H1 (cell line): ENCODE results near the gene ELFN1. TPM values are rescaled to one million over a fixed set of nuclear protein-coding genes. Genes with fewer than 3 reads are reported as not detected.

Experiments used
- CHD2 ChIP-seq: IDR thresholded peaks from 2 replicates; pipeline ENCODE4 v1.6.1; 2012; ENCODE audit warnings: low read length, improper control_type of control experiment
- POLR2AphosphoS5 ChIP-seq: IDR thresholded peaks from 2 replicates; pipeline ENCODE4 v1.6.1; 2011; ENCODE audit warnings: low read depth, low read length
- RAD21 ChIP-seq, 2 experiments: IDR thresholded peaks in 1 of 2; conservative IDR thresholded peaks in 1 of 2; 2 replicates each; pipeline ENCODE4 v1.6.1; 2011; ENCODE audit warnings: low read depth in 2 of 2, low read length in 2 of 2, improper control_type of control experiment in 1 of 2, inconsistent platforms in 1 of 2, mild to moderate bottlenecking in 1 of 2, moderate library complexity in 1 of 2
- RXRA ChIP-seq: IDR thresholded peaks from 2 replicates; pipeline ENCODE4 v1.6.1; 2011; ENCODE audit warnings: low read depth, mild to moderate bottlenecking, low read length, moderate library complexity; ENCODE audit not compliant: insufficient read depth
- polyA plus RNA-seq, 7 experiments: library from polyadenylated mRNA; depleted of rRNA in 3 of 7; stranded (reverse) in 5 of 7; unstranded in 2 of 7; fragments of >200 nt in 5 of 7; fragments of 200-250 nt in 2 of 7; gene quantifications; 1 replicate in 5 of 7; 2 replicates in 1 of 7; 4 replicates in 1 of 7; pipeline versions ENCODE4 v1.2.1 to v1.2.3, GENCODE V29; 2011 to 2013; ENCODE audit warnings: missing spikeins in 2 of 7, mixed read lengths in 2 of 7
- total RNA-seq: library from RNA; stranded (reverse); fragmentation: NEBNext Ultra II Directional; extraction: Animal tissue kit (Norgen Biotek cat#: 25700); gene quantifications from 2 replicates; pipeline ENCODE4 v1.2.1, GENCODE V29; 2021

Gene ELFN1
- total and polyA plus RNA-seq, 2 of the 8 experiments (the other 6 are each of a cell fraction or from before 2014, with no cell fraction given) = 2.0 to 4.5 TPM

DNA sequence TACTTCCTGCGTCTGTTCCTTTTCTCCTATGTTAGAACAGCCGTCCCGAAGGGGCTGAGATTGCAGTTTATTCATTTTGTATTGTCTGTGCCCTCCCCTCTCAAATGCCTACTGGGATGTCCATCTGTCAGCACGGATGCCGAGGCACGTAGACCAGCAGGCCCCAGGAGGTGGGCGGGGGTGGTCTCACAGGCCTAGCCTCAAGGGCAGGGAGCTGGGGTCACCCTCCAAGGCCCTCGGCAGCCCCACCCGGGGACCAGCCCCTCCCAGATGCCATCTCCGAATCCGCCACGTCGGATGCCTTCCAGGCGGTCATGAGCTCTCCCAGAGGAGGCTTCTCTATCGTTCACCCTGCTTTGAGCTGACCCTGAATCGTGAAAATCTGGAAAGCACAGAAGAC lies 59.7 kb downstream of the ELFN1 start (continued):
- TF ChIP-seq RXRA = no peak
- TF ChIP-seq CHD2 = no peak
- TF ChIP-seq RAD21 (IDR thresholded peaks at IDR 0.05 in 1 of 2, conservative IDR thresholded peaks at IDR 0.05 in 1 of 2; ENCODE audit: low read depth in 2 of 2, low read length in 2 of 2) = no peak
- TF ChIP-seq POLR2AphosphoS5 = no peak
- TF ChIP-seq, all 59 proteins: peak for 0
